Kidney (tissue), 14 donors: Measurements from ENCODE around the gene SLIT1. TPM values are rescaled to one million over a fixed set of nuclear protein-coding genes. Genes with fewer than 3 reads are reported as not detected.

Experiments used
- DNase-seq, 5 donors: peaks; one replicate each; pipeline ENCODE4 v3.0.0-alpha.2; 2013 to 2020
- FAIRE-seq: peaks from 2 replicates; lab custom pipeline; 2012; peaks lifted over from hg19 to GRCh38; lab: Jason Lieb, UNC
- H3K27ac ChIP-seq, 2 donors: one replicate each; pipeline ENCODE4 v1.7.0; 2013; ENCODE audit warnings: low read depth in 2 of 2, low read length in 2 of 2, inconsistent platforms in 1 of 2
- H3K27me3 ChIP-seq: one replicate; pipeline ENCODE4 v1.7.1; 2013; ENCODE audit warnings: low read length, inconsistent platforms; ENCODE audit not compliant: control insufficient read depth, insufficient read depth
- H3K36me3 ChIP-seq, 3 donors: one replicate each; pipeline versions ENCODE4 v1.7.0 to v1.7.1; 2013; ENCODE audit warnings: low read length in 3 of 3, control low read depth in 1 of 3, inconsistent platforms in 1 of 3; ENCODE audit not compliant: insufficient read depth in 3 of 3, control insufficient read depth in 2 of 3
- H3K4me1 ChIP-seq, 3 donors: one replicate each; pipeline versions ENCODE4 v1.7.0 to v1.7.1; 2013; ENCODE audit warnings: low read length in 3 of 3, inconsistent platforms in 1 of 3, low read depth in 1 of 3; ENCODE audit not compliant: control insufficient read depth in 2 of 3, insufficient read depth in 2 of 3
- H3K4me3 ChIP-seq, 3 donors: one replicate each; pipeline versions ENCODE4 v1.7.0 to v1.8.1; 2013; ENCODE audit warnings: low read length in 3 of 3, control low read depth in 1 of 3, inconsistent platforms in 1 of 3
- H3K9ac ChIP-seq, 3 donors: one replicate each; pipeline versions ENCODE4 v1.7.0 to v1.7.1; 2013; ENCODE audit warnings: low read length in 3 of 3, control low read depth in 1 of 3, inconsistent platforms in 1 of 3
- H3K9me3 ChIP-seq, 3 donors: one replicate each; pipeline versions ENCODE4 v1.7.0 to v1.7.1; 2013; ENCODE audit warnings: low read length in 3 of 3, control low read depth in 1 of 3, inconsistent platforms in 1 of 3; ENCODE audit not compliant: control insufficient read depth in 2 of 3, insufficient read depth in 1 of 3
- CTCF ChIP-seq: IDR thresholded peaks from 3 replicates; pipeline ENCODE4 v1.5.1; 2012; ENCODE audit warnings: mild to moderate bottlenecking, moderate library complexity, borderline replicate concordance; ENCODE audit not compliant: insufficient read depth; ENCODE audit errors: extremely low read depth
- intact Hi-C: fragments of 100-400 bp; cut with DNase I; formaldehyde crosslinking; loops from one replicate; pipeline ENCODE4 v1.11.1; 2022
- polyA plus RNA-seq: library from polyadenylated mRNA; stranded (reverse); fragments of 350-450 nt; fragmentation: Illumina TruSeq; extraction: RNeasy Lipid Tissue Mini Kit (QIAGEN cat#74804); gene quantifications from one replicate; pipeline ENCODE4 v1.2.3, GENCODE V29; 2014; ENCODE audit warnings: low read depth, low replicate concordance; ENCODE audit not compliant: insufficient read depth
- total RNA-seq: library from RNA; stranded (reverse); fragmentation: NEBNext Ultra II Directional; extraction: Animal tissue kit (Norgen Biotek cat#: 25700); gene quantifications from one replicate; pipeline ENCODE4 v1.2.1, GENCODE V29; 2021
- donor health status: control.
- donor health status: control.
- donor health status: control.
- donor health status: control.
- donor health status: control.
- donor health status: DM: yes; HTN: yes; CAD: no.
- donor health status: Normal renal cell carcinoma (clear cell type).

SLIT1 gene
- total and polyA plus RNA-seq, 2 donors from 2014 or later = 0.06 to 0.35 TPM

GRCh38 chr10:97080051-97080776 lies 105.5 kb downstream of the SLIT1 start:
- no peak overlapping the region for H3K4me3 ChIP-seq
- H3K4me1 ChIP-seq = no peaks in the 10 kb centered on the region
- DNase-seq (no peak), FAIRE-seq (no peak)
- H3K9ac ChIP-seq = no peak overlapping the region
- H3K9me3 ChIP-seq = no peaks in the 10 kb centered on the region
- no peaks in the 10 kb centered on the region for H3K27me3 ChIP-seq
- TF ChIP-seq CTCF = no peak
- H3K27ac ChIP-seq = no peak overlapping the region
- H3K36me3 ChIP-seq = no peaks in the 10 kb centered on the region
- intact Hi-C loops = no loop called here

- DNase-seq (no peak), FAIRE-seq (no peak)
- no peak overlapping the region for H3K27ac ChIP-seq
- H3K4me1 ChIP-seq = no peaks in the 10 kb centered on the region
- TF ChIP-seq CTCF = no peak
- intact Hi-C loops = loop anchor here (10.0 kb wide), 1 partner anchor 125 kb away; no protein-coding TSS in a partner anchor
- H3K9ac ChIP-seq = no peak overlapping the region
- no peak overlapping the region for H3K4me3 ChIP-seq
- no peaks in the 10 kb centered on the region for H3K27me3 ChIP-seq
- no peaks in the 10 kb centered on the region for H3K9me3 ChIP-seq
- H3K36me3 ChIP-seq = no peaks in the 10 kb centered on the region
Measured at GRCh38 chr10:97079448-97079847, 106.3 kb downstream of the SLIT1 start.

- Histone ChIP-seq H3K27me3 (no peaks in the 10 kb centered on the region), H3K4me3 (no peak overlapping the region), H3K9ac (no peak overlapping the region), H3K36me3 (no peaks in the 10 kb centered on the region), H3K9me3 (no peaks in the 10 kb centered on the region), H3K27ac (no peak overlapping the region), H3K4me1 (no peaks in the 10 kb centered on the region)
- no peak for DNase-seq
- intact Hi-C loops = loop anchor here (10.0 kb wide), 1 partner anchor 126 kb away; no protein-coding TSS in a partner anchor
- FAIRE-seq = no peak
- TF ChIP-seq CTCF = no peak
Measured at GRCh38 chr10:97078938-97079445, 106.8 kb downstream of the SLIT1 start.
